Measurements from ENCODE around the gene ABCB8. TPM values are rescaled to one million over a fixed set of nuclear protein-coding genes. Genes with fewer than 3 reads are reported as not detected.
"Not testable (repeated sequence)": the region's sequence is repeated elsewhere in the genome, so short reads cannot be mapped to it uniquely, and the experiment has no call there.

ABCB8 gene
- polyA plus RNA-seq, 5 donors = 17.6 to 29.3 (median 24.9) TPM

DNA sequence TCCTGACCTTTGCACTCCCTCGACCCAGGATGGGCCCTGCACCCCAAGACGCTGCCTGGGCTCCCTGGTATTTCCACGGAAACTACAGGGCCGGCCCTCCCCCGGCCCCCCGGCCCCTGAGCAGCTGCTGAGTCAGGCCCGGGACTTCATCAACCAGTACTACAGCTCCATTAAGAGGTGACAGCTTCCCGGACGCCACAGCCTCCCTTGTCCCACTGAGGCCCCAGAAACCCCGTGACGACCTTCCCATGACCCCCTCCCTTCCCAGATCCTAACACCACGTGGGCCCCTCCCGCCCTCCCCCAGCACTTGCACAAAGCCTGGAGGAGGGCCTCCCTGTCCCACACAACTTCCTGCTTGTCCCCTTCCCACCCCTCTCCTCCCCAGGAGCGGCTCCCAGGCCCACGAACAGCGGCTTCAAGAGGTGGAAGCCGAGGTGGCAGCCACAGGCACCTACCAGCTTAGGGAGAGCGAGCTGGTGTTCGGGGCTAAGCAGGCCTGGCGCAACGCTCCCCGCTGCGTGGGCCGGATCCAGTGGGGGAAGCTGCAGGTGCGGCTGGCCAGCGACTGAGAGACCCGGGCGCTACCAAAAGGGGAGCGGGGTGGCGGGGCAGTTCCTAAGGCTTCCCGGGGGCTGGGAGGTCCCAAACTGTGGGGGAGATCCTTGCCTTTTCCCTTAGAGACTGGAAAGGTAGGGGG lies 31.7 kb upstream of the ABCB8 start:
- no peak for DNase-seq

GRCh38 chr7:150997075-150997511 lies 31.2 kb upstream of the ABCB8 start:
- no peak for DNase-seq

- no peak for DNase-seq
These were observed 30.4 kb upstream of the ABCB8 start for GRCh38 chr7:150997817-150998216.

GRCh38 chr7:150998341-150998740 lies 29.9 kb upstream of the ABCB8 start:
- DNase-seq = no peak

- no peak for DNase-seq
These were observed 29.2 kb upstream of the ABCB8 start for GRCh38 chr7:150999001-150999400.

- no peak for DNase-seq
These were observed 28.6 kb upstream of the ABCB8 start for GRCh38 chr7:150999497-151000230.

GRCh38 chr7:151000897-151001495 lies 27.3 kb upstream of the ABCB8 start:
- no peak for DNase-seq

GRCh38 chr7:151001546-151001945 lies 26.7 kb upstream of the ABCB8 start:
- no peak for DNase-seq

DNA sequence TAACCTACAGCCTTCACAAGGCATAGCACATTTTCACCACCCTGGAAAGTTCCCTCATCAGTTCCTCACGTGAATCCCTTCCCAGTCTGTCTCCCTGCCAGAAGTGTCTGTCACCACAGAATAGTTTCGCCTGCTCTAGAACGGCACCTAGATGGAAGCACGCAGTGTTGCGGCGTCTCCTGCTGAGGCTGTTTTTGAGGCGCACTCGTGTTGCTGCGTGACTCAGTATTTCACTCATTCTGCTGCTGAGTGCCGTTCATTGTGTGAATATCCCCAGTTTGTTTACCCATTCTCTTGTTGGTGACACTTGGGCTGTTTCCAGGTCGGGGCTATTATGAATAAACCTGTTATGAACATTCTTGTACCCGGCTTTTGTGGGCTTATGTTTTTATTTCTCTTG lies 24.7 kb upstream of the ABCB8 start:
- no peak for DNase-seq

- no peak for DNase-seq
These were observed 22.7 kb upstream of the ABCB8 start for GRCh38 chr7:151005566-151005965.

- no peak for DNase-seq
These were observed 21.5 kb upstream of the ABCB8 start for GRCh38 chr7:151006590-151007300.

DNA sequence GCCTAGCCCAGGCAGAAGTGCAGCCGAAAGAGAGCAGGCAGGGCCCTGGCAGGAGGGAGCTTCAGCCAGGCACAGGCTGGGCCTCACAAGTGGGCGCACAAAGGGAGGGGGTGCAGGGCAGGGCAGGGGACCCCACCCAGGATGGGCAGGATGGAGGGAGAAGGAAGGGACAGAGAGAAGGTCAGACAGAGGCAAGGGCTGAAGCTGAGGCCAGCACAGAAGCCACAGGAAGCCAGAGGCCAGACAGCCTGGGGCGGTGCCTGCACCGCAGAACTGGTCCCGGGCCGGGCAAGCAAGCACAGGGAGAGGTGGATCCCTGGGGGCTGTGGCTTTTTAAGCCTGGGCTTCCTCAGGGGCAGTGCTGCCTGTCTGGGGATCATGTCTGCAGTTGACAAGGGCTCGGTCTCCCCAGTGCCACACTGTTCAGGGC lies 20.8 kb upstream of the ABCB8 start:
- DNase-seq = no peak

GRCh38 chr7:151008143-151008510 lies 20.1 kb upstream of the ABCB8 start:
- no peak for DNase-seq

- DNase-seq = no peak
These were observed 19.5 kb upstream of the ABCB8 start for GRCh38 chr7:151008511-151009323.

- no peak for DNase-seq
These were observed 18.8 kb upstream of the ABCB8 start for GRCh38 chr7:151009327-151010036.

- DNase-seq = no peak
These were observed 18.3 kb upstream of the ABCB8 start for GRCh38 chr7:151010037-151010306.

- no peak for DNase-seq
These were observed 17.7 kb upstream of the ABCB8 start for GRCh38 chr7:151010307-151011096.

DNA sequence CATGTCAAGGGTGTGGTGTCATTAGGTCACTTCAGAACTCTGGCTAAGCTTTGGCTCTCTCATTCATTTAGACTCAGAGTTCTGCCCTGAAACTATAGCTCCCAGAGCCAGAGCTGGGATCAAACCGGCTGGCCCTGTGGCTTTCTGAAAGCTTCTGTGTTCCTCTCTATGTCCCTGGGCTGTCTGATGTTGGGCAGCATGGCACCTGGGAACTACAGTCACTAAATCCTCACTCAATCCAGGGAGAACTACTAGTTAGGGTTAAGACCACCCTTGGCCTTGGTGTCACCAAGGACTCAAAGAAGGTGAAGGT lies 17.2 kb upstream of the ABCB8 start:
- no peak for DNase-seq

- DNase-seq = not testable (repeated sequence)
These were observed 16.6 kb upstream of the ABCB8 start for GRCh38 chr7:151011616-151012015.

- DNase-seq = no peak
These were observed 16.1 kb upstream of the ABCB8 start for GRCh38 chr7:151012031-151012692.

Data from right lung (tissue), 5 donors.